GM19452 (cell line): Measurements from ENCODE around the gene DCTD.

Experiments
- ATAC-seq: cut with Tn5 transposase; IDR thresholded peaks from one replicate; pipeline ENCODE4 v1.9.1; 2021; ENCODE audit not compliant: unreplicated experiment

Gene DCTD

GRCh38 chr4:182917182-182918043 lies at the start of gene DCTD:
Gene DCTD (minus strand): TSS chr4:182917386. CDS start chr4:182915568, 1,818 bp downstream.
- peak; percentile 77 for ATAC-seq

GRCh38 chr4:182960746-182961145 lies 43.6 kb upstream of the DCTD start:
- ATAC-seq, result no peak

GRCh38 chr4:182960228-182960627 lies 43.0 kb upstream of the DCTD start:
- ATAC-seq, result no peak

GRCh38 chr4:182955411-182955810 lies 38.2 kb upstream of the DCTD start:
- ATAC-seq, result no peak

GRCh38 chr4:182944484-182945213 lies 27.5 kb upstream of the DCTD start:
- ATAC-seq, result no peak

GRCh38 chr4:182939680-182940079 lies 22.5 kb upstream of the DCTD start:
- ATAC-seq, result no peak

- peak; percentile 96 for ATAC-seq
Observed at GRCh38 chr4:182938205-182938645, 21.0 kb upstream of the DCTD start.

- ATAC-seq, result peak; percentile 19
Observed at GRCh38 chr4:182937268-182938204, 20.4 kb upstream of the DCTD start.

GRCh38 chr4:182932651-182933050 lies 15.5 kb upstream of the DCTD start:
- ATAC-seq, result no peak

- ATAC-seq, result no peak
Observed at GRCh38 chr4:182931691-182932345, 14.6 kb upstream of the DCTD start.

- no peak for ATAC-seq
Observed at GRCh38 chr4:182930889-182931288, 13.7 kb upstream of the DCTD start.

GRCh38 chr4:182929296-182929695 lies 12.1 kb upstream of the DCTD start:
- ATAC-seq, result no peak

GRCh38 chr4:182928061-182928460 lies 10.9 kb upstream of the DCTD start:
- ATAC-seq, result no peak

GRCh38 chr4:182927505-182927904 lies 10.3 kb upstream of the DCTD start:
- no peak for ATAC-seq

GRCh38 chr4:182925855-182926254 lies 8.7 kb upstream of the DCTD start:
- ATAC-seq, result no peak

GRCh38 chr4:182925298-182925757 lies 8.1 kb upstream of the DCTD start:
- peak; percentile 99 for ATAC-seq

- ATAC-seq, result no peak
Observed at GRCh38 chr4:182924497-182924896, 7.3 kb upstream of the DCTD start.

GRCh38 chr4:182923796-182924340 lies 6.7 kb upstream of the DCTD start:
- no peak for ATAC-seq

- no peak for ATAC-seq
Observed at GRCh38 chr4:182923366-182923765, 6.2 kb upstream of the DCTD start.
